SIG-M5 (cell line): Measurements from ENCODE around the gene ZNF618.

Source experiments
- DNase-seq: peaks from one replicate; lab custom pipeline; 2025; lab: John Stamatoyannopoulos, UW

The ZNF618 gene

DNA sequence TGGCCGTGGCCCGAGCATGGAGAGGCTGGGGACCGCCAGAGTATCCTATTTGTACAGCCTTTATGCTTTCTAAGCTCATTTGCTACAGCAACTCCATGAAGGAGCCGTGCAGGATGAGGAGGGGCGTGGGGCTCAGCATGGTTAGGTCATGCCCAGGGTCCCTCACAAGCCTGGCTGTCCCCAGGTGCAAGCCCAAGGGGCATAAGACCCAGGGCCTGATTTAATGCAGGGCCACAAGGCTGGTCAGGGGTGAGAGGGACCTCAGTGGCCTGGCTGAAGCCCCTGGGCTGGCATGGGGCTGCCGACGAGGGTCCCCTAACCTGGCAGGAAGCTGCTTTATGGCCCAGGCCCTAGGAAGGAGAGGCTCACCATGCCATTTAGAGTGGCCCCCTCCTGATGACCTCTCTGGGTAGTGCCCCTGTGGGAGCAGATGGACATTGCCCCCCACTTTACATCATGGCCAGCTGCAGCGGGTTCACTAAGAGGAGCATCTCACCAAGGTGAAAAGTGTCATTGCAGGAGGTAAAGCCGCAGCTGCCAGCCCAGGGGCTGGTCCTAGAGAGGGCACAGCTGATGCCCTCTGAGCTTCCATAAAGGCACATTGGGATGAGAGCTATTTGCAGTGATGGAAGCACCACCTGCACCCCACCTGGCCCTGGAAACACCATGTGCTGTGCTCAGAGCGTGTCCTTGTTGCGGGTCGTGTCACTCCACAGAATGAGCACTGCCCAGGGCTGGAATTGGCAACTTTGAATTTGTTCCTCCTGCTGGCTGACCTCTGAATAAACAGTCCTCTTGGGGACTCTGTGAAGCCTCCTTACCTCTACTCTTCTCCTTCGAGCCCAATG lies 58.9 kb downstream of the ZNF618 start:
- no peak for DNase-seq

DNA sequence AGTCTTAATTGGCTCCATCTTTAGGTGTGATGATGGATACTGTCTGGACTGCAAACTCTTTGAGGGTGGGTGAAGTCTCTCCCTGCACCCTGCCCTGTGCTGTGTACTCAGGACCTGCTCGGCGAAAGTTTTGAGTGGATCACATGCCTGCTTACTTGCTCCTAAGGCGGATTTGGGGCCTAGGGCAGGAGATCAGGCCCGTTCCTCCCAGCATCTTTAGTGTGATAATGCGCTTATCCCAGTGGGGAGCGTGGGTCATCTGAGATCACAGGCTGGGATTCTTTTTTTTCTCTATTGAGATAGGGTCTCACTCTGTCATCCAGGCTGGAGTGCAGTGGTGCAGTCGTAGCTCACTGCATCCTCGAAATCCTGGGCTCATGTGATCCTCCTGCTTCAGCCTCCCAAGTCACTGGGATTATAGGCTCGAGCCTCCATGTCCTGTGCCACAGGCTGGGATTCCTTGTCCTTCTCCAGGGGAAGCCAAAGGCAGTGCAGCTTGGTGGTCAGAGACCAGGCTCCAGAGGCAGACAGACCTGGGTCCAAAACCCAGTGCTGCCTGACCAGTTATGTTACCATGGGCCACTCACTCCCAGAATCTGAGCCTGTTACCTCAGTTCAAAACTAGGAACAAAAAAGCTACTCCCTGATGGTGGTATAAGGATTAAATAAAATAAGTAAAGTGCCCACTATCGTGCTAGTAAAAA lies 59.7 kb downstream of the ZNF618 start:
- DNase-seq, result no peak

DNA sequence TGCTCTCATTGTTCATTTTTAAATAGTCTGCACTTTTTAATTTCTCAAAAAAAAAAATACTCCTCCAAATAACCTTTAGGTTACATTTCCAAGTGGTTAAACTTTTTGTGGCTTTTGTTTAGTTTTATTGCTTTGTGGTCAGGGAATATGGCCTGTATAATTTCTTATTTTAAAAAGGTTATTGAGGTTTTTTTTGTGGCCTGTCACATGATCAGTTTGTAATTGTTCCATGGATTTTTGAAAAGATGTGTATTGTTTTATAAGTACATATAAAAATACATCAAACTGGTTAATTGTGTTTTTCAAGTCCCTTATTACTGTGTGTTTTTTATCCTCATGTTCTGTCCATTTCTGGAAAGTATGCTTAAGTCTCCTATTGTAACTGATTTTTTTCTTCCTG lies 64.0 kb downstream of the ZNF618 start:
- DNase-seq, result no peak

DNA sequence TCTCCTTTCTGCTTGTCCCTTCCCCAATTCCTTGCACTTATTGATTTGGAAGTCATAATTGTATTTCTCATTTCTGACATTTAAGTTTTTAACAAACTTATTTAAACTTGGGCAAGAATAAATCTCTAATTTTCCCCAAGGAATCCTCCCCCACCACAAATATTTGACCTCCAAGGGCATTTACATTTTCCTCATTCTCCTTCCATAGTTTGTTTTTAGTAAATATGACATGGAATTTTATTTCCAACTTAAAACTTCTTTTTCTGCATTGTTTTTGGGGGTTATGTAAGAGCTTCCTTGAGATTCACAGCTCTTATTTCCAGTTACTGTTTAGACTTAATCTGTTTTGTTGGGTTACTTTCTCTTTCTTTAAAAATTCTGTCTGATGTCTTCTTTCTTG lies 64.9 kb downstream of the ZNF618 start:
- DNase-seq, result no peak

DNA sequence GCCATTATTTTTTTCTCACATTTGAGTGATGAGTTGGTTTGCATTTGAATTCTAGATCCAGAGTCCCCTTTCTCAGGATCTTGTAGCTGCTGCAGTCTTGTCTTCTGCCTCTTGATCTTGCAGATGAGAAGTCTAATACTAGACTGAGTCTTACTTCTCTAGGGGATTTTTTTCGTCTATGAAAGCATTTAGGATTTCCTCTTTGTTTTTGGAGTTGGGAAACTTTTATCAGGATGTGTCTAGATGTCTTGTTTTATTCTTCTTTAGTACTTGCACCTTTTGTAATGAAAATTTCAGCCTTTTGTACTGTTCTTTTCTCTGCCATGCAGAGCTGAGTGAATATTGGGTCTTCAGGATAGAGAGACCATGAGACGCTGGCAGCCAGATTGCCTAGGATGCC lies 65.4 kb downstream of the ZNF618 start:
- DNase-seq, result no peak

DNA sequence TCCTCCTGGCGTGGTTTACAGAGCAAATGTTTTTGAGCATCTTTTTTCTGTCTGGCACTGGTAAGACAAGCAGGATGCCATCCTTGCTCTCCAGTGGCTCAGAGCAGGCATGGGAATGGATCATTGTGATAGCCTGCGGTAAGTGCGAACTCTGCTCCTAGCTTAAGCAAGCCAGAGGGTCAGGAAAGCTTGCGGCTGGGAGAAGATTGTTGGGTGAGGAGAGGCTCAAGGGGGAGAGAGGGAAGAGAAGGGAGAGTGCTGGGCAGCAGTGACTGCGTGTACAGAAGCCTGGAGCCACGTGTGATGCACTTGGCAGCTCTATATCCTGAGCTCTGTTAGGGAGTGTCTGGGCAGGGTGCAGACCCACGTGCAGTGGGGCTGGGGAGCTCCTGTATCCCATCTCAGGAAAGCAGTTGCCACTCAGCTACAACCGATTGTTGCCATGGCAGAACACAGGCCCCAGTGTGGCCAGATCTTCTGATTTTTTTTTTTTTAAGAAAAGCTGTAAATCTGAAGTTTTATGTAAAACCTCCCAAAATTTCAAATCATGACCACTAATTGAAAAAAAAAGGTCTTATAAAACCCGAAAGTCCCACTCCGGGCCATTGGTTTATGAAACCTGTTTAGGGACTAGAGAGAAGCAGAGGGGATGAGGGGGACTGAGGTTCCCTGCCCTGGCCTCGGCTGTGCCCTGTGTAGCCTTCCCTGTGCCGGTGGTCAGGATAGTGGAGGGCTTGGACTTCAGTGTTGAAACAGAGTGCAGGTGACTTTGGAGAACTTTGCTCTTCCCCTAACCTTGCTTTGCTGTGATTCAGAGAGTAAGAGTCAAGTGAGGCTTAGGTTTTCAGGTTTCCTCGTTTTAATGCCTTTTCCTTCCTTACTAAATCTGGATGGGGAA lies 67.3 kb downstream of the ZNF618 start:
- no peak for DNase-seq

DNA sequence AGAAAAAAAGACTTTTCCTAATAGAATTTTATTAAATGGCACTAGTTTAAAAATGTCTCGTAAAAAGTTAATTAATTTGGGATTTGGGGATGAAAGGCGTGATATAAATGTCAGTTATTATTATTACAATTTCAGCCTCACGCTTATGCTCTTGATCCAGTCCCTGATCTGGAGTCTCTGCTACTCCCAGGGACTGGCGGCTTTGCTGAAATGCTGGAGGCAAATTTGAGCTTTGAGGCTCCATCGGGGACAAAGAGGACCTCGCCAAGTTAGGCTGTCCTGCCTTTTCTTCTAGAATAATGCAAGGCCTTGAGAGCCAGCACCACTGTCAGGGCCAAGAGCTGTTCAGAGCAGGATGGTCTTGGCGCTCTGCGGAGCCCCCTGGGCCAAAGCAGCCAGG lies 69.7 kb downstream of the ZNF618 start:
- DNase-seq, result no peak

DNA sequence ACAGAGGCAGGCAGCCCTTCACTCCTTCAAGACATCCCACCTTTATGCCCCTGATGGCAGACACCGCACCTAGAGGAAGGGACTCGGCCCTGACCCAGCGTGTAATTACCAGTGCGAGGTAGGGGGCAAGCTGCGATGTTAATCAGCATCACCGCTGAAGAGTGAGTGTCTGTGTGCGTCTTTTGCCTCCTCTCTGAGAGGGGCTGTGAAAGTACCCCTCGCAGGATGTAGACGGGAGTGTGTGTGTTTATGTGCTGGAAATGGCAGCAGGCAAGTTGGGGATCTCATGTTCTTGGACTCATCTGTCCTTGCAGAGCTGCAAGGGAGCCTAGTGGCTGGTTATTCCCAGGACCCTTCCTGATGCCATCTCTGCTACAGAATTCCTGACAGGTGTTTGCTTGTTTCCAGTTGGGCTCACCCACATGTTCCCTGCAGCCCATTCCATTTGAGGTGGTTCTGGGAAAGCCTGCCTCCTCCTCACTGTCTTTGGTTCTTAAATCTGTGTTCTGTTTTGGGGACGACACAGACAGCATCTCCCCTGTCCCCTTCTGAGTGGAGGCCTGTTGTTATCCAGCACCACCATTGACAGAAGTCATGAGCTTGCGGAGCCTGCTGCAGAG lies 70.5 kb downstream of the ZNF618 start:
- no peak for DNase-seq

DNA sequence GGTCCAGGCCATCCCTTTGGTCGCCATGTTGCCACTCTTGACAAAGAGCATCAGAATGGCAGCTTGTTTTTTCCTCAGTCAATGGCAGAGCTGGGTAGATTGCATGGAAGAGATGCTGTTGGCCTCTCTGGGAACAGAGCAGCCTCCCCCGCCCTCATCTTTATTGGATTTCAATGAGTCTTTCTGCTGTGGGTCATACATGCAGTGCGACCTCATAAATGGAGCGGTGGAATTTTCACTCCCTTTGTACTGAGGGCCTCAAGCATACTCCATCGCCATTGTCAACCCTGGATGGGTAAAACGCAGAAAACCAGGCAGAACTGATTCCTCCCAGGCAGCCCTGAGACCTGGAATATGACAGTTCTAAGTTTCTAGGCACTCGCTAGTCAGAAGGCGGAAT lies 71.8 kb downstream of the ZNF618 start:
- DNase-seq, result no peak

DNA sequence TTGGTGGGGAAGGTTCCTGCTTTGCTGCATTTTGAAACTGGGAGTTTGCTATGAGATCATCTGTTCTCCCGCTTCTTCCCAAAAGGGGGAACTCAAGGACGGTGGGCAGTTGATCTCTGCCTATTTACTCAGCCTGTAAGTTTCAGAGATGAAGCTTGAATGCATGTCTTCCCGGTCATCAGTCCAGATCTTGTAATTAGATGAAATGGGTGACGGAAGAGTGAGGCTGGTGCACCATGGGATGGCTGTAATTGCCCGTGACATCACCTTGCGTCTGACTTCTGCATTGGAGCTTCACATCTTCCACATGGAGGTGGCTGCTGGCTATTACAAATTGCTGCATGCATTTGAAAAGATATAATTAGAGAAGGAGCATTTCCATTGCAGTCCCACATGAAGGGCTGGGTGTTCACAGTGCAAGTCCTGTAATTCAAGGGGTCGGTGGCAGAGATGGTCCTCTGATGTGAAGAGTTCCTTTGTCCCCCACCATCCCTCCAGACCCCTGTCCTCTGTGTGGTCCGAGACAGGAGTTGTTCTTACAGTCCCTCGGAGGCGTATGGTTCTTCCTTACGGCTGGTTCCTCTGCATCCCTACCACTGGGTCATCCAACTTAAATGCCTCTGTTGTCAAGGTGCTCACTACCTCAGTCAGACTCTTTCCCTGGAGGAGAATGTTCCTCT lies 72.9 kb downstream of the ZNF618 start:
- DNase-seq, result no peak

DNA sequence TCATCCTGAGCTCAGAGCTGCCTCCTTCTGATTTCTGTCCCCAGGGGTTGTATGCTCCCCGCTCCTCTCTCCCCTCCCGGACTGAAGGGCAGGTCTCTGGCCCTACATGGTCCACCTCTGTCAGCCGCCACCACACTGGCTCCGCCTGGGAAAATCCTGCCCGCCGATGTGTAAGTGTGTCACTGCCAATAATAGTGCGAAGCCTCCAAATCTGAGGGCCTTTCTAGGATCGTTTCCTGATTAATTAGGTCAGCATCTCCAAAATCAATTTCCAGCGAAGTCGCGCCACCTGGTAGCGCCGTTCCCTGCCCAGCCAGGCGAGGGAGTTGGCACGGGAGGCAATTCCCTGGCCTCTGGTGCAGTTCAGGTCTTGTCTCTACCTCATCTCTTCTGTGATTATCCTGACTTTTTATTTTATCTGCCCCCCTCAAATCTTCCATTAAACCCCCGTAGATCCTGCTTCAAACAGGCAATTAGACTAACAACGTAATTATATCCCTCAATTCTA lies 73.5 kb downstream of the ZNF618 start:
- DNase-seq, result no peak

DNA sequence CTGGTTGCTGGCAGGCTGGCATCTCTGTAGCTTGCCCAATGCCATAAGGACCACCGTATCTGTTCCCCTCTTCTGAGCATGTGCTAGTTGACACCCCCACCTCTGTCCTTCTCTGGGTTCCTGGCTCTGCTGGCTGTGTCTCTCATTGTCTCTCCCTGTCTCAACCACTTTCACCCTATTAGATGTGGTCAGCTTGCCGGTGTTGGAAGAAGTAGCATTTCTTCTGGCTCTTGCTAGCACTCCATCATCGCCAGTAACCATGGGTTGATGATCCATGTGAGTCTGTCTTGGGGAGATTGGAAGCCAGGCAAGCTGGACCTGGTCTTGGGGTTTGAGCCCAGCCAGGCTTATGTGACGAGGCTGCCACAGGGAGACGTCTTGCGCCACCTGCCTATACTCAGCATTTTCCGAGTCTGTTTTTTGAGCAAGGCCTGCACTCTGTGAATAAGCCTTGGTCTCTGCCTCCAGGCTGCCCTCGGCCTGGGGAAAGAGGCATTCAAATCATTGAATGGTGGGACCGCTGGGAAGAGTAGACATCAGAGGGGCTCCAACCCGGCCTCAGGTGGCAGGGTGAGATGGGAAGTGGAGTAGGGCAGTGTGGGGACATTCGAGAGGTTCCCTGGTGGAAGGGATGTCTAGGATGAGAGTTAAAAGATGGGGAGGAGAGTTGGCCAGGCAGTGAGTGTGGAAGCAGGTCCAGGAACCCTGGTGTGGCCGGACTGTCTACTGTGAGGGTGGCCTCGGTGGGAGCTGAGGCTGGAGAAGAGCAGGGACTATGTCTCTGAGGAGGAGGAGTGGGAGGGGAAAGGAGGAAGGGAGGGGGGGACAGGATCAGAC lies 74.3 kb downstream of the ZNF618 start:
- no peak for DNase-seq

DNA sequence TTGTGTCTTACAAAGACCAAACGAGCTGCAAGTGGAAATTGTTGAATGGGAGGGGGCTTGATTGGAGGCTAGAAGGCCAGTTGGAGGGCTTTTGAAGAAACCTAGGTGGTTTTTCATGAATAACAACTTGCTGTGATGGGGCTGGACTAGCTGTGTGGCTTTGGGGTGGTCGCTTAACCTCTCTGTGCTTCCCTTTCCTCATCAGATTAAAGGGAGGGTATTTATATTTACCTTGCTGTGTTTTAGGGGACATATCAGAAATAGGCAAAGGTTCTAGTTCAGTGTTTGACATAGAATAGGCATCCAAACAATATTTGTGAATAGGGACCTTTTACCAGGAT lies 74.9 kb downstream of the ZNF618 start:
- DNase-seq, result no peak

DNA sequence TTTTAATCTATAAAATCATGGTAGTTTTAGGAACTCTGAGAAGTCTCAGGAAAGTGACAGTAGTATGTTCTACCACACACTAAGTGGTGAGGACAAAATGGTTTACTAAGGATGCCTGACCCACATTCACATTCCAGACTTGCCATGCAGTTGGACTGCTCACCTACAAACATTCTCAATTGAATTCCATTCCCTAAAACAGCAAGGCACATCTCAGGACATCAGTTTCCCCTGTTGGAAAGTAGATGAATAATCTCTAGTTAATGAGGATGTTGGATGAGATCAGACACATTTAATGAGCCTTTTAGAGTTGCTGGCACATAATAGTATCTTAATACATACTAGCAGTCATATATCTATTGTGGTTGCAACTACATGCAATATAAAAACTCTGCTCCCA lies 76.6 kb downstream of the ZNF618 start:
- DNase-seq, result no peak

DNA sequence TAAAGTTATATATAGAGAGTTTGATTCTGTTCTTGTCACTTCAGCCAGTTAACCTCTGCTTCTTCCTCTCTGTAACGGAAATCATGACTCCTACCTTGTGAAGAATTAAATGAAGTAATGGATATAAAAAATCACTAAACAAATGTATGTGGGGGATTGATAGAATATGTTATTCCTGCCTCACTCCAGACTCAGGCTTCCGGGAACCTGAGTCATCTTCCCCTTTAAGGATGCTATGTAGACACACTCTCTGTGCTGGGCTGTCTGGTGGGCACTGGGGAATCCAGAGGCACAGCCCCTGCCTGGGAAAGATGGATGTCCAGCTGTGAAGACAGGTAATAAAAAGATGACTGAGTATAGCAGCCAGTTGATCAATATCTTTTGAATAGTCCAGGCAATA lies 77.4 kb downstream of the ZNF618 start:
- DNase-seq, result no peak

DNA sequence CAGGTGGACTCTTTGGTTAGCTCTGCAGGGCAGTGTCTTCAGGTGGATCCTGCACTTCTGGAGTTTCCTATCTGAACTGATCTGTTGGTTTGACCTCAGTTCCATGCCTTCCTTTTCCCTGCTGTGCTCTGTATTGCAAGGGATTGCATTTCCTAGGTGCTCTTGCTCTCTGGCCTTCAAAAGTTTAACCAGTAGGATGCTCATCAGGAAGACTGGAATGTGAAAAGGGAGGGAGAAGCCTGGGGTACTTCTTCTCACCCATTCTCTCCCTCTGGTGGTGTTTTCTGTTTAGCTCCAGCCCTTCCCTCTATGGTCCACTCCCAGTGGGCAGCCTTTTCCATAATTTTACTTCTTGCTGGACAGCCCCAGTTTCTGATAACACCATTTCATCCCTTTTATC lies 78.5 kb downstream of the ZNF618 start:
- no peak for DNase-seq

DNA sequence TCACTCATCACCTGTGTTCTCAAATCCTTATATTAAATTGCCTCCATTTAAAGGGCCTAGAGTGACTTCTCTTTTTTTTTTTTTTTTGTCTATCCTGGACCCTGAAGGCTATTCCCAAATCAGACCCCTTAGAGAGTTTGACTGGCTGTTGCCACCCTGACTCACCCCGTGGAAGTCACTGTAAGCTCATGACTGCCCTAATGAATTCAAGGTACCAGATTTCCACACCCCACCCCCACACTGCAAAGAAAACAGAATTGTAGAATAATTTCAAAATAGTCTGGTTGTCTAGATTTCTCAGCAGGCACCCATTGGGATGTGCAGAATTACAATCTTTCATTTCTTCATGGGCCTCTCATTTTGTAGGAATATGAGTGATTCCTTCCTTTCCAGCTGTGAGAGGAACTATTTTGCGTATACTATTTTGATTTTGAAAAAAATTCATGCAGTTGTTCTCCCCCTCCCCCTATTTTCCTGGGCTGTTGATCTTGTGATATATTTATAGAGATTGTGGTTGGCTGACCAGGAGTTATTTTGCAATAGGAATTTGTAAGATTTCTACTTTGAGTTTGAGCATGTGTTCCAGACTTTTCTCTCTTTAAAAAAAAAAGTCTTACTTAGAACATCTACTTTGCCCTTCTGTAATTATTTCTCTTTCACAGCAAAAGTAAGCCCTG lies 79.1 kb downstream of the ZNF618 start:
- no peak for DNase-seq

DNA sequence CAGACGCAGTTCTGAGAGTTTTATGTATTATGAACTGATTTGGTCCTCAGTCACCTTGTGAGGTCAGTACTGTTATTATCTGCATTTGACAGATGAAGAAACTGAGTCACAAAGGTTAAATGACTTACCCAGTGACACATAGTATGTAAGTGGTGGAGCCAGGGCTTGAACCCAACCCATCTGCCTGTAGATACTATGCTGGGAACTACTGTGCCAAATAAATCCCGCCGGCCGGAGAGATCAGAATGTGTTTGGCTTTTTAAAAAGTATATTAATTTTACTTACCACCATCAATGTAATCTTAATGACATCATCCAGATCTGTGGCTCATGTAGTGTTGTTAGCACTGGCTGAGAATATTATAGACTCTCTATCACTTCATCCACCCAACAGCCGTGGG lies 80.8 kb downstream of the ZNF618 start:
- DNase-seq, result no peak

DNA sequence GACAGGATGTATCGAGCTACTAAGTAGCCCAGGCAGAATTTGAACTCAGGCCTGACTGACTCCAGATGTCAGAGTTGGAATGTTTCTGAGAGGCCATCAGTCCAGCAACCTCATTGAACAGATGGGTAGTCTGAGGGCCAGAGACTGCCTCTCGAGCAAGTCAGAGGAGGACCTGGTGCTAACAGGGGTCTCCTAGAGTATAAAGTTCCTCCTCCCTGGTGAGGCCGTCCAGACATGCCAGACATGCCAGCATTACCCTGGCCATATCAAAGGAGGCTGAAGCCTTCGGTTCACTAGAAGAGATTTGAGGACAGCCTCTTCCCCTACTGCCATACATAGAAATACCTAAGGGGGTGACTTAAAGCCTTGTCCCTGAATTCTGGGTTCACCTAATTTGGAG lies 81.2 kb downstream of the ZNF618 start:
- DNase-seq, result no peak

DNA sequence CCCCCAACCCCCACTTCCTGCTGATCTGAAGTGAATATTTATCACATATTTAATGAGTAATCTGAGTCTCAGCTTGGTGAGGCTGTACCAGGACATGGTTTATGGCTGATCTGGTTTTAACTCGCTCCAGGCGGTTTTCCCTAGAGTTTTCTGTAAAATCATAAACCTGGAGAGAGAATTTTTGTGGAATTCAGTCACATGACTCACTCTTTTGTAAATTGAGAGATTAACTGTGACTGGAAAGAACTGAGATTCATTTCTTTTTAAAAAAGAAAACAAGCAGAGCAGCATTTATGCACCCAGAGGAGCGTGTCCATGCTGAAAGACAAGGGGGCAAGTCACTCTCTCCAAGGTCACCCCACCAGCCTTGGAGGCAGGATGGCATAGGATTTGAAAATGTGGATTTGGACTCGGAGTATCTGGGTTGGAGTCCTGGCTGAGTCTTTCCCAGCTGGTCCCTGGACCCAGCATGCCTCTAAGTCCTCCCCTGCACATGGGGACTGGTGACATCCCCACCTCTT lies 81.8 kb downstream of the ZNF618 start:
- DNase-seq, result no peak
